Osteocyte (in vitro differentiated cells): Measurements from ENCODE around the gene ANKRD50. TPM values are rescaled to one million over a fixed set of nuclear protein-coding genes. Genes with fewer than 3 reads are reported as not detected.

ENCODE experiments used
- DNase-seq: peaks from one replicate; pipeline ENCODE4 v3.0.0; 2021; ENCODE audit warnings: mixed read lengths; ENCODE audit not compliant: unreplicated experiment; ENCODE audit errors: extremely low spot score
- H3K27ac Mint-ChIP-seq: one replicate; pipeline ENCODE4 v1.8.0; 2021; ENCODE audit warnings: mild to moderate bottlenecking, mixed read lengths; ENCODE audit not compliant: unreplicated experiment
- H3K27me3 Mint-ChIP-seq: one replicate; pipeline ENCODE4 v1.8.0; 2021; ENCODE audit warnings: mixed read lengths; ENCODE audit not compliant: unreplicated experiment
- H3K36me3 Mint-ChIP-seq: one replicate; pipeline ENCODE4 v1.8.0; 2021; ENCODE audit warnings: mixed read lengths; ENCODE audit not compliant: unreplicated experiment
- H3K4me1 Mint-ChIP-seq: one replicate; pipeline ENCODE4 v1.8.0; 2021; ENCODE audit warnings: mixed read lengths; ENCODE audit not compliant: unreplicated experiment
- H3K4me3 Mint-ChIP-seq: one replicate; pipeline ENCODE4 v1.8.0; 2021; ENCODE audit warnings: mild to moderate bottlenecking, moderate library complexity, mixed read lengths; ENCODE audit not compliant: unreplicated experiment
- H3K9me3 Mint-ChIP-seq: one replicate; pipeline ENCODE4 v1.8.0; 2021; ENCODE audit warnings: mixed read lengths; ENCODE audit not compliant: unreplicated experiment
- total RNA-seq: library from RNA; stranded (reverse); gene quantifications from 2 replicates; pipeline ENCODE4 v1.2.1, GENCODE V29; 2021
- TF ChIP-seq, protein P1 (sequence below): fragments of 200-600 bp; sonication (generic); IDR thresholded peaks from 2 replicates; pipeline ENCODE4 v1.5.0; 2021; ENCODE audit warnings: antibody characterized with exemption, mild to moderate bottlenecking, moderate library complexity

ANKRD50 gene
- total RNA-seq, 1 donor from 2014 or later: 45.3 TPM

DNA sequence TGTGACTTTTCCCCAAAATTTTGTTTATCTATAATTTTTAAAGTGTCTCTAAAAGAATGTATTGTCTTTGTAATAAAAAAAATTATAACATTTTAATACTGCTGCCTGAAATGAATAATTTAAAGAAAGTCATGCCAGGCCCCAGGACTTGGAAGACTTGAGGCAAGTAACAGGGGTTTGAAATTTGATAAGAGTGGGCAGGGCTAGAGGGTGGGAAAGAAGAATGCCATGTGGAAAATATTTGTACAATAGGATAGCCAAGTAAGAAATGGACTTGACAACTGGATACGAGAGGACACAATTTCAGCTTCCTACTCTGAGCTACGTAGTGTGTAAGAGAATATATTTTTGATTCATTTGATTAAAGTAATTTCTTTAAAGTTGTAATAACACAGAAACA lies 36.9 kb upstream of the ANKRD50 start:
- H3K27ac Mint-ChIP-seq: no peak overlapping the region
- no peaks in the 10 kb centered on the region for H3K27me3 Mint-ChIP-seq
- H3K4me1 Mint-ChIP-seq: peaks cover 10% of the 10 kb centered on the region
- no peaks in the 10 kb centered on the region for H3K36me3 Mint-ChIP-seq
- TF ChIP-seq, protein P1, sequence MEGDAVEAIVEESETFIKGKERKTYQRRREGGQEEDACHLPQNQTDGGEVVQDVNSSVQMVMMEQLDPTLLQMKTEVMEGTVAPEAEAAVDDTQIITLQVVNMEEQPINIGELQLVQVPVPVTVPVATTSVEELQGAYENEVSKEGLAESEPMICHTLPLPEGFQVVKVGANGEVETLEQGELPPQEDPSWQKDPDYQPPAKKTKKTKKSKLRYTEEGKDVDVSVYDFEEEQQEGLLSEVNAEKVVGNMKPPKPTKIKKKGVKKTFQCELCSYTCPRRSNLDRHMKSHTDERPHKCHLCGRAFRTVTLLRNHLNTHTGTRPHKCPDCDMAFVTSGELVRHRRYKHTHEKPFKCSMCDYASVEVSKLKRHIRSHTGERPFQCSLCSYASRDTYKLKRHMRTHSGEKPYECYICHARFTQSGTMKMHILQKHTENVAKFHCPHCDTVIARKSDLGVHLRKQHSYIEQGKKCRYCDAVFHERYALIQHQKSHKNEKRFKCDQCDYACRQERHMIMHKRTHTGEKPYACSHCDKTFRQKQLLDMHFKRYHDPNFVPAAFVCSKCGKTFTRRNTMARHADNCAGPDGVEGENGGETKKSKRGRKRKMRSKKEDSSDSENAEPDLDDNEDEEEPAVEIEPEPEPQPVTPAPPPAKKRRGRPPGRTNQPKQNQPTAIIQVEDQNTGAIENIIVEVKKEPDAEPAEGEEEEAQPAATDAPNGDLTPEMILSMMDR: no peak
- no peaks in the 10 kb centered on the region for H3K9me3 Mint-ChIP-seq
- H3K4me3 Mint-ChIP-seq: no peak overlapping the region
- DNase-seq: no peak

GRCh38 chr4:124748965-124749364 lies 36.4 kb upstream of the ANKRD50 start:
- H3K4me3 Mint-ChIP-seq: no peak overlapping the region
- H3K27ac Mint-ChIP-seq: no peak overlapping the region
- H3K27me3 Mint-ChIP-seq: no peaks in the 10 kb centered on the region
- DNase-seq: no peak
- TF ChIP-seq, protein P1: no peak
- no peaks in the 10 kb centered on the region for H3K9me3 Mint-ChIP-seq
- no peaks in the 10 kb centered on the region for H3K36me3 Mint-ChIP-seq
- peaks cover 10% of the 10 kb centered on the region for H3K4me1 Mint-ChIP-seq

DNA sequence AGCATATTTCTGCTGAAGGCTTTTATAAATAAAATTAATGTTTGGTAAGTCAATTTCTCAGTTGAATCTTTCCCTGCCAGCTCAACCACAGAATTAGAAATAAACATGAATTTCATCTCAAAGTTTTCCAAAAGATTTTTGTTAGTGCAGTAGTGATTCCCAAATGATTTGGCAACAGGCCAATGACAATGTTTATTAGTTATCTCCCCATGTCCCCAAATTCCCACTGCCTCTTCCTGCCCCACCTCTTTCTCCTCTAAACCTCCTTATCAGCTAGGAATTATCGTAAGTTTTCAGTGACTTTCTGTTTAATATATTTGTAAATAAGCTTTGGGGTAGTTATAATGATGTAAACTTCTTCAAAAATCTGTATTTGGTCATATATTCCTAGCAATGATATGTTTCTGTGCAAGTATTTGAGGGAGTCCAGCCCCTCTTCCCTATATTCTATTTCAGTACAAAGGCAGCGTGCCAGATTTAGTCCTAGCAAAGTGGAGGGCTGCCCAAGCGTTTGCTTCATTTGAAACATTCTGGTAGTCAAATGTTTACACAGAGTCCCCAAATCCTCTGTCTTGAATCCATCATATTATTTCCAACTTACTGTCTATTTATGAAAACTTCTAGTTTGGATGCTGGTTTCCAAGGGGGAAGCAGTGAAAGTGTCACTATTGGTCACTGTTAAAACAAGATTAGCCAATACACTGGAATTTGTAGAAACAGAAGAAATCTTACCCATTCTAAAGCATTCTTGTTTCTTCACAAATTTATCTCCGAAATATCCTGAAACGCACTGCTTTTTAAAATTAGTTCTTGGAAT lies 33.7 kb upstream of the ANKRD50 start:
- H3K4me1 Mint-ChIP-seq: peaks cover 10% of the 10 kb centered on the region
- TF ChIP-seq, protein P1: no peak

GRCh38 chr4:124743711-124744110 lies 31.2 kb upstream of the ANKRD50 start:
- Mint-ChIP-seq H3K27ac (no peak overlapping the region), H3K4me3 (no peak overlapping the region), H3K4me1 (peaks cover 8% of the 10 kb centered on the region), H3K36me3 (no peaks in the 10 kb centered on the region), H3K27me3 (no peaks in the 10 kb centered on the region), H3K9me3 (no peaks in the 10 kb centered on the region)
- DNase-seq: no peak
- TF ChIP-seq, protein P1: no peak

More for the DNA sequence above, 33.7 kb upstream of the ANKRD50 start:
- H3K9me3 Mint-ChIP-seq: no peaks in the 10 kb centered on the region
- H3K27ac Mint-ChIP-seq: no peak overlapping the region
- H3K27me3 Mint-ChIP-seq: no peaks in the 10 kb centered on the region
- no peaks in the 10 kb centered on the region for H3K36me3 Mint-ChIP-seq
- H3K4me3 Mint-ChIP-seq: no peak overlapping the region
- DNase-seq: no peak

- Mint-ChIP-seq H3K4me1 (no peaks in the 10 kb centered on the region), H3K27ac (no peak overlapping the region), H3K27me3 (no peaks in the 10 kb centered on the region)
Observed at GRCh38 chr4:124740501-124740900, 28.0 kb upstream of the ANKRD50 start.

More at GRCh38 chr4:124740501-124740900, 28.0 kb upstream of the ANKRD50 start:
- no peak for DNase-seq
- TF ChIP-seq, protein P1: no peak
- H3K9me3 Mint-ChIP-seq: no peaks in the 10 kb centered on the region
- H3K4me3 Mint-ChIP-seq: no peak overlapping the region
- no peaks in the 10 kb centered on the region for H3K36me3 Mint-ChIP-seq
